Measurements from ENCODE around the gene RHO.

GRCh38 chr3:129576514-129577352, 48.3 kb downstream of the RHO start:
- TF ChIP-seq POLR2AphosphoS5 (IDR thresholded peaks at IDR 0.05; ENCODE audit: low read depth, low read length) (no peak), SIN3A (IDR thresholded peaks at IDR 0.05; ENCODE audit: borderline replicate concordance, insufficient read depth, low read depth, low read length) (no peak)
- TF ChIP-seq, protein P1, sequence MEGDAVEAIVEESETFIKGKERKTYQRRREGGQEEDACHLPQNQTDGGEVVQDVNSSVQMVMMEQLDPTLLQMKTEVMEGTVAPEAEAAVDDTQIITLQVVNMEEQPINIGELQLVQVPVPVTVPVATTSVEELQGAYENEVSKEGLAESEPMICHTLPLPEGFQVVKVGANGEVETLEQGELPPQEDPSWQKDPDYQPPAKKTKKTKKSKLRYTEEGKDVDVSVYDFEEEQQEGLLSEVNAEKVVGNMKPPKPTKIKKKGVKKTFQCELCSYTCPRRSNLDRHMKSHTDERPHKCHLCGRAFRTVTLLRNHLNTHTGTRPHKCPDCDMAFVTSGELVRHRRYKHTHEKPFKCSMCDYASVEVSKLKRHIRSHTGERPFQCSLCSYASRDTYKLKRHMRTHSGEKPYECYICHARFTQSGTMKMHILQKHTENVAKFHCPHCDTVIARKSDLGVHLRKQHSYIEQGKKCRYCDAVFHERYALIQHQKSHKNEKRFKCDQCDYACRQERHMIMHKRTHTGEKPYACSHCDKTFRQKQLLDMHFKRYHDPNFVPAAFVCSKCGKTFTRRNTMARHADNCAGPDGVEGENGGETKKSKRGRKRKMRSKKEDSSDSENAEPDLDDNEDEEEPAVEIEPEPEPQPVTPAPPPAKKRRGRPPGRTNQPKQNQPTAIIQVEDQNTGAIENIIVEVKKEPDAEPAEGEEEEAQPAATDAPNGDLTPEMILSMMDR (IDR thresholded peaks at IDR 0.05) = no peak
- TF ChIP-seq, protein P2, sequence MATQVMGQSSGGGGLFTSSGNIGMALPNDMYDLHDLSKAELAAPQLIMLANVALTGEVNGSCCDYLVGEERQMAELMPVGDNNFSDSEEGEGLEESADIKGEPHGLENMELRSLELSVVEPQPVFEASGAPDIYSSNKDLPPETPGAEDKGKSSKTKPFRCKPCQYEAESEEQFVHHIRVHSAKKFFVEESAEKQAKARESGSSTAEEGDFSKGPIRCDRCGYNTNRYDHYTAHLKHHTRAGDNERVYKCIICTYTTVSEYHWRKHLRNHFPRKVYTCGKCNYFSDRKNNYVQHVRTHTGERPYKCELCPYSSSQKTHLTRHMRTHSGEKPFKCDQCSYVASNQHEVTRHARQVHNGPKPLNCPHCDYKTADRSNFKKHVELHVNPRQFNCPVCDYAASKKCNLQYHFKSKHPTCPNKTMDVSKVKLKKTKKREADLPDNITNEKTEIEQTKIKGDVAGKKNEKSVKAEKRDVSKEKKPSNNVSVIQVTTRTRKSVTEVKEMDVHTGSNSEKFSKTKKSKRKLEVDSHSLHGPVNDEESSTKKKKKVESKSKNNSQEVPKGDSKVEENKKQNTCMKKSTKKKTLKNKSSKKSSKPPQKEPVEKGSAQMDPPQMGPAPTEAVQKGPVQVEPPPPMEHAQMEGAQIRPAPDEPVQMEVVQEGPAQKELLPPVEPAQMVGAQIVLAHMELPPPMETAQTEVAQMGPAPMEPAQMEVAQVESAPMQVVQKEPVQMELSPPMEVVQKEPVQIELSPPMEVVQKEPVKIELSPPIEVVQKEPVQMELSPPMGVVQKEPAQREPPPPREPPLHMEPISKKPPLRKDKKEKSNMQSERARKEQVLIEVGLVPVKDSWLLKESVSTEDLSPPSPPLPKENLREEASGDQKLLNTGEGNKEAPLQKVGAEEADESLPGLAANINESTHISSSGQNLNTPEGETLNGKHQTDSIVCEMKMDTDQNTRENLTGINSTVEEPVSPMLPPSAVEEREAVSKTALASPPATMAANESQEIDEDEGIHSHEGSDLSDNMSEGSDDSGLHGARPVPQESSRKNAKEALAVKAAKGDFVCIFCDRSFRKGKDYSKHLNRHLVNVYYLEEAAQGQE (IDR thresholded peaks at IDR 0.05; ENCODE audit: insufficient read depth in 1 of 2, low read depth in 2 of 2, low read length in 1 of 2) = no peak

Data from Panc1 (cell line).